GM19372 (cell line): ENCODE results near the gene DNAH11.

Experiments used
- ATAC-seq: cut with Tn5 transposase; IDR thresholded peaks from one replicate; pipeline ENCODE4 v1.9.1; 2021; ENCODE audit warnings: mild to moderate bottlenecking, low read depth, moderate library complexity; ENCODE audit not compliant: unreplicated experiment

The DNAH11 gene

DNA sequence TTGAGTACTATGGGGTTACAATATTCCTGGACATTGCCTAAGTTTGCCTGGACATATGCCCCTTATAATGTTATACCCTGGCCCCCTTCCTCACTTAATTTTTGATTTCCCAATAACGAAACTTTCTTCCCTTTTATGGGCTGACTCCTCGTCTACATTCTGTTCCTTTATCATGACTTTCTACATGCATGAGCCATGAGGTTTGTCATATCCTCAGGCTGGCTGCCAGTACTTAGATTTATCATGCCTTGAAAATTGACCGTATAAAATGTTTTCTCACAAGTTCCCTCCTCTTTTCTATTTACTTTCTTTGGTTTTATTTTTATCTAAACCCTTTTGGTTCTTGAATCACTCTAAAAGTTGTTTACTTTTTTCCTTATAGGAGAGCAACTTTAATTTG is 4.7 kb downstream of the DNAH11 start:
- ATAC-seq: no peak

DNA sequence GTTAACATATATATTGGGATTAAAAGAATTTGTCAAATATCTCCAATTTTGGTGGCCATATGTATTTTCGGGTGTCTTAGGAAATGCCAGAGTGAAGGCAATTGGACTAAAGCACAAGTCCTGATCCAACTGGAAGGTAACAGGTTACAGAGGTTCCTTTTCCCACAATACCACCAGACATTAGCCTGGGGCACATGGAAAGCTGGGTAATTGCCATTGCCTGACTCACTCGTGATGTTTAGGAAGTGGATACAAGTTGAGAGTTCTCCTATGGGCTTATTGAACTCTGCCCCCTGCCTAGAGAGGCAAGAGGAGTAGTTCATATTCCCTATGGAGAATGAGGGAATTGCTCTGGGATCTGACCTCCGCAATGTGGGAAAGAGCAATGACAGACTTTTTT is 5.7 kb downstream of the DNAH11 start:
- no peak for ATAC-seq

DNA sequence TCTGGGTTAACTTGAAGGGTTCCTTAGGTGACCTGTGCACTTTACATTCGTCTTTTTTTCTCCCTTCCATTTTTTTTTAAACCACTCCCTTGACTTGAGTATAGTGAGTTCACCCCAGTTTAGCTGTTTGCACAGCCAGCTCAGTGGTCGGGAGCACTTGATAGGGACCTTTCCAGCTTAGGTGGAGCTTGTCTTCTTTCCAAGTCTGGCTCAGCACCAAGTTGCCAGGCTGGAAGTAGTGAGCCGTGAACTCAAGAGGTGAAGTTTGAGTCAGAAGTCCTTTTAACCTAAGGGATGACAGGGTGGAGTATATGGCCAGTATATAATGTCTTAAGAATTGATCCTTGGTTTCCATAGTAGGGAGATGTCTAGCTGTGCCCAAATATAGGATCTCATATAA is 7.2 kb downstream of the DNAH11 start:
- no peak for ATAC-seq

DNA sequence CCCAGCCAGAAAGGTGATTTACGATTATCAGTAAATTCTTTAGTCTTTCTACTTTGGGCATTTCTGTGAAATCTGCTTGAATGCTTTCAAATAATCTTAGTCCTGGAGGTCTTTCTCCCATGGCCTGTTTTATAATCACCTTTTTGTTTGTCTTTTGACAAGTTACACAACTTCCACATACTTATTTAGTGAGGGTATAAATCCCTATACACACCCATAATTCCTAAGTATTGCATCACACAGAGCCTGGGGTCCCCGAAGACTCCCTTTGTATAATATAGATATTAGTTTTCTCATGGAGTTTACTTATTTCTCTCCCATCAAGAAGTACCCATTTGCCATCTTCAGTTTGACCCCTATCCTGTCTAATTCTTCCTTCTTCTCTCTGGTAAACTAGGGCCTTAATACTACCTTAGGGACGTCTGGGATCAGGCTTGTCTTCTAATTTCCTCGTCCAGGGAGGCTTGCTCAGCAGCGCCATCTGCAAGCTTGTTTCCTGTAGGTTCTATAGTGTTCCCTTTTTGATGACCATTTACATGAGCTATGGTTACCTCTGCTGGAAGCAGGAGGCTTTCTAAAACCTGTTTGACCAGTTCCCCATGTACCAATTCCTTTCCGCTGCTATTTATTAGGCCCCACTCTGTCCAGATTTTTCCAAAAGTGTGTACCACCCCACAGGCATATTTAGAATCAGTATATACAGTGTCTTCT is 8.1 kb downstream of the DNAH11 start:
- ATAC-seq: no peak

DNA sequence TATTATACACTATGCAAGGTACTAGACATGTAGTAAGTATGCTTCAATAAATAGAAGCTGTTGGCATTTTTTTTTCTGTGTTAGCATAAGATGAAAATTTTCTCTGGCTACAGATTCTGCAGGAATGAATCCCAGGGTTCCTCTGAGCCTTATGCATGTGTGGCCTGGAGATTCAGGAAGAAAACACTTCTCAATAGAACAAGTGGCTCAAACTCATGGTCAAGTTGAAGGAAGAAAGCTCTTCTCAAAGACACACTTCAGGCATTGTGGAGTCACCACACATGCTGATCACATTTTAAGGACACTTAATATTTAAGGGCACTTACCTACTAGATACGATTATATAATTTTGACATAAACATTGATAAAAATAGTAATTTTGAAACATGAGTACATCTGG is 19.5 kb downstream of the DNAH11 start:
- no peak for ATAC-seq

DNA sequence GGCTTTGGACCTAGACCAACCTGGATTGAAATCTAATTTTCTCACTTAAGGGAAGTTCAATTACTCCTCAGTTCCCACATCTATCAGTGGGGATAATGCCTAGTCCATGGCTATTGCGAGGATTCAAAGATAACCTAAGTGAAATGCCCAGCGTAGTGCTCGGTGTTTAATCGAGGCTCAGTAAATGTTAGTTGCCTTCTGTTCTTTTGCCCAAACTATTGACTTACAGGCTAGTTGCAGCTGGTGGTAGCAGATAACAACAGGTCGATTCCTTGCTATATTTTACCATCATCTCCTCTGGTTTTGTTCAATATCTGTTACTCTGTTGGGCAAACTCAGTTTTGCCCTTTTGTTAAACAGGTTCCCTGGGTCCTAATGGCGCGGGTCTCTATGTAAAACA is 22.8 kb downstream of the DNAH11 start:
- ATAC-seq: no peak

DNA sequence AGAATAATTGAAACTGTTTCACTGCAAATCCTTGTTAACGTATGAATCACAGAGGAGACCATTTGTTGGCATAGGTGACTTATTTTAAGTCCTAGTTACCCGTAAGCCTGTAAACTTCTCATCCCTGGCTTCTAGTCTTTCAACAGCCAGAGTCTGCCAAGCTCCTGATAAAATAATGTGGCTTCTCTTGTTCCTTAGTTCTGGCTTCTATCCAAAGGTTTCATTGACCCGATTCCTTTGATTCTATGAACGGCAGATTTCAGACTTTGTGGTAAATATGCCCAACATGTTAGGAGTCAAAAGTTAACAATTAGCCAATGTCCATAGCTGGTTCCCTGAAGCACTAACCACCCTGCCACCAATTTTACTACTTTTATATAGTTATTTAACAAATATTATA is 23.3 kb downstream of the DNAH11 start:
- ATAC-seq: no peak

DNA sequence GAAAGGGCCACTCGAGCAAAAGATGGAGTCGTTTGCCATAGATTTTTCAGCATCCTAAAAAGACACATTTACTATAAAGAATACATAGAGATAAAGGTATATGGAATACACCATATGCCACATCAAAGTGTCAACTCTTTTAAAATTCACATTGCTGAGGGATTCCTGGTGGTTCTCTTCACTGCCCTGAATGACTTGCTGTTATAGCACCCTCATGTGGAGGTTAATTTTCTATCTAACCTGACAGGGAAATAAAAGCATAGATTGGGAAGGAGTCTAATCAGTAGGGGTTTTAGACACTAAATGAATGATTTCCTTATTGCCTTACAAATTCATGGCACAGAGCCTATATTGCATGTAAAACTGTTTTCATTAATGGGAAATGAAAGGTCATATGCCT is 25.9 kb downstream of the DNAH11 start:
- no peak for ATAC-seq

DNA sequence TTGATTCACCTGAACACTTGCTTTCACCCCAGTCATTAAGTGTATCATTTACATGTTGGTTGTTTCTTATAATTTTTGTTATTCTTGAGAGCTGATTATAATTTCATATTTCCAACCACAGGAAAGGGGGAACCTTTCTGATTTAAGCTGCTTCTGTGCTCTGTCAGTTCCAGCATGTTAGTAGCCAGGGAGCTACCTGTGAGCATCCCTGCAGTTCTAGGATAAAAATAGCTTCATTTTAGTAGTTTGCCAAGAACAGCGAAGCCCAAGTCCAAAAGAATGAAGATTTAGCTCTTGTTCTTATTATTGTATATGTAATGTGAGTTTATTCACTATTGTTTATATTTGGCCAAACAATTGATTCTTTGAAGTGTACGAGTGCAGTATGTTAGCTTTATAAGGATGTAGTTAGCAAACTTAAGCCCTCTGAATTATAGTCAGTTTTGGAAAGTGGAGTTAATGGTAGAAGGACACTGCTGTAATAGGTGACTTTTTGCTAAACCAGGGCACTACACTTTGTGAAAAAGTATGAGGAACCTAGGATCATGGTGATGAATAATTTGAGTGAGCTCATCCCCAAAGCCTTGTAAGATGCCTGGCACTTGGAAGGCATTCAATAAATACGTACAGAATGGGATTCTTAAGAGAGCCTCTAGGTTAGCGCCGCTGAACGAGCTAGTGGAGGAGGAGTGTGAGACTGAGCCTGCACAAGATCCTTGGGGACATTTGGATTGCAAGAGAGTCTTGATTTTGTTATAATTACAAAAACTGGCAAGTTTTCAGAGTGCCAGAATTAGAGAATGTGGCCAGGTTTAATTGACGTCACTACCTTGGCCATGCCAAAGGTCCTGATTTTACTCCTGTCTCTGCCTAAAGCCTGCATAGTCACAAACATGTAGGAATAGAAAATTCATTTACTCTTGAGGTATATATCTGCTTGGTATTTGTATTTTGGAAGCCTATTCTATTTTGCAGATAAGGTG is 29.8 kb downstream of the DNAH11 start:
- no peak for ATAC-seq

DNA sequence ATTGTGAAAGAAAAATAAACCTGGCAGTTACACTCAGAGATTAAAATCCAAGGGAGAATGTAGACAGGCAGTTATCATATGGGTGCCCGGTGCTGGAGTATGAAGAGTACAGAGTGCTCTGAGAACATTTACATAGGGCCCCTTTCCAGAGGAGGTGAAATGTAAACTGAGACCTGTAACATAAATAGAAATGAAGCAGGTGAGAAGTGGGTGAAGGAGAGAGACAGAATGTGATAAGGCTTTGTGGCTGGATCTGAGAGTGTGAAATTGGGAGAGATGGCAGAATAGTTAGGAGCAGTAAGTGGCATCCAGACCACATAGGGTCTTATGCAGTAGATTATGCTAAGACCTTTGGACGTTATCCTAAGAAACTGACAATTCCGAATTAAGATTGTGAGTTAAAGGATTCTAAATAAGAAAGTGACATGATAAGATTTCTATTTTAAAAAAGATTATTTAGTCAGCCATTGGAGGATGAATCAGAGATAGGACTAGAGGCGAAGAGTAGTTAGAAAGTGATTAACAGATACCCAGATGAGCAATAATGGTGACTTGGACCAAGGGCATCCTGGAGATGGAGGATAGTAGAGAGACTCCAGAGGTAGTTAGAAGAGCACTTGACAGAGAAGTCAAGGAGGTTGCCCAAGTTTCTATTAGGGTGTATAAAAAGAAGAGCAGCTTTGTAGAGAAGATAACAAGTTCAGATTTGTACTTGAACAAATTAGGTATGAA is 36.7 kb downstream of the DNAH11 start:
- peak; percentile 30 for ATAC-seq

DNA sequence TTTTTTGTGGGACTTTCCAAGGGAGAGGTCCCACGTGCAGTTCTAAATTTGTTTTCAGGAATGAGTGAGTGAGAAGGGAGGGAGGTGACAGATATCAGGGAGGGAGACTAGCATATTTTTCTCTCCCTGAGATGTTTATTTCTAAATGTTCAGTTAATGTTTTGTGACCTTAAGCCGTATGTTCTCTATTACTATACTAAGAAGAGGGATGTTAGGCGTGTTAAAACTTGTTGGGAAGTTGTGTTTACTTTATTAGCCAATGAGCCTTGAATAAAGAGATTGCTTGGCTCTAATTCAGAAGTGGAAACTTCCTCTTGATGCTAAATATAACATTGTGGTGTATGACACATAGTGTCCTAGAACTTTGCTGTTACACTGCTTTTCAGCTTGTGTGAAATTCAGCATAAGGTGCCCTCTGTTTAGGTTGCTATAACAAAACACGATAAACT is 37.3 kb downstream of the DNAH11 start:
- peak; percentile 67 for ATAC-seq

DNA sequence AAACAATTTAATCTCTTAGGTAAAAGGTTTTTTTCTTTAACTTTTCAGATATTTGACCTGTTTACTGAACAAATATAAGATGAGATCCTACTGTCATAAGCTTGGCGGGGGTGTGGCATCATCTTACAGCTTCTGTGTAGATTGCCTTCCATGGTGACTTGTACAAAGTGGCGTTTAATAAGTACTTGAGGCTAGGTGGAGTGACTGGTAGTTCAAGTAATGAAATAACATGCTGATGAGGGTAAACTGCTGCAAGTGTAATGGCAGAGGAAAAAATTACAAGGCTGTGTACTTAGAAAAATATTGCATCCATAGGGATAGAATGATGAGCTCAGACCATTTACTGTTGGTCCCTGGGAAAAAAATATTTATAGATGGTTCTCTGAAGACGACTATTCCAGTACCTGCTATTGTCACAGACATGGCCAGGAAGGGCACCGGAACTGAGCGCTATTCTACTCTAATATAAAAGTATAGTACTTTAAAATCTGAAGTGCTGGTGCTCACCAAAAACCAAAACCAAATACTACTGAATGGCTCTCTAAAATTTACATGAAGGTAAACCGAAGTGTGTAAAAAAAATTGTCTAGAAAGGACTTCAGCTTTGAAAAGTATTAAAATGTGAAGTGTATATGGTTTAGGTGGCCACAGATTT is 42.4 kb downstream of the DNAH11 start:
- ATAC-seq: no peak

DNA sequence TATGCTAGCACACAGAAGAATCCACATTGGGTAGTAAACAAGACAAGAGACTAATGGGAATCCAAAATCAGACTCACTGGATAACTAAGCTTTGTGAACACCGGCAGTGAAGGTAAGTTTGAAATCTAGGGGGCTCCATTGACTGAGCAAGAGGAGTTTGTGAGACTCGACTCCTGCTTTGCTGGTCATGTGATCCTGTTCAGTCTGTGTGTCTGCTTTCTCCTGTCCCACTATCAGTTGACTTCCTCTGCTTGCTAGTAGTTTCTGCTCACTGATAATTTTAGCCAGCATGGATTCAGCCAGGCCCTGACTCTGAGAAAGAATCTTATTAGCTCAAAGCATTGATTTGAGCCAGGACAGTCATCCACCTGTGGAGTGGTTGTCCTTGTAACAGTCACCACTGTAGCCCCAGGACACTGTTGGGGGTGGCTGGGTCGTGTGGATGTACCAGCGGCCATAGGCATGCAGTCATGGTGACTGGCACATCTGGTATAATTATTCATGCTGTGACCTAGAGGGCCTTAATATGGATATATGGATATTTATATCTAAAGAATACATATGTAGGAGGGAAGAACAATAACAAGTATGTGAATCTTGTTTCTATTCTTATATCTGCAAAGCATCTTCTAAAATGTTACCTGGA is 44.4 kb downstream of the DNAH11 start:
- ATAC-seq: no peak

DNA sequence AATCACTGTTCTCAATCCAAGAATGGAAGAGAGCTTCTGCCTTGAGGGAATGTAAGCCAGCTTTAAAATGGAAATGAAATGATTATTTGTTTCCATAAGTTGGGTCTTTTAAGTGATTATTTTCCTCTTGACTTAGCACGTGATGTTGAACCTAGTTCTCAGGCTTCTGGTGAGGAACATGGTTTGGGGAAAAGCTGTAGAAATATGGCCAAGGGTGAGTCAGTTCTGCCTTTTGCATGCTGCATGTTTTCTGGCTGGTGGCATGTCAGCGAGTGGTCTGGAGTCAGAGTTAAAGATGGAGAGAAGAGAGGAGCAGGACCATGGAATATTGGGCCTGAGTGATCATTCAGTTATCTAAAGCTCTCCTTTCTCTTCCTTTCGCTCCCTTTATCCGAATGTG is 54.0 kb downstream of the DNAH11 start:
- no peak for ATAC-seq

DNA sequence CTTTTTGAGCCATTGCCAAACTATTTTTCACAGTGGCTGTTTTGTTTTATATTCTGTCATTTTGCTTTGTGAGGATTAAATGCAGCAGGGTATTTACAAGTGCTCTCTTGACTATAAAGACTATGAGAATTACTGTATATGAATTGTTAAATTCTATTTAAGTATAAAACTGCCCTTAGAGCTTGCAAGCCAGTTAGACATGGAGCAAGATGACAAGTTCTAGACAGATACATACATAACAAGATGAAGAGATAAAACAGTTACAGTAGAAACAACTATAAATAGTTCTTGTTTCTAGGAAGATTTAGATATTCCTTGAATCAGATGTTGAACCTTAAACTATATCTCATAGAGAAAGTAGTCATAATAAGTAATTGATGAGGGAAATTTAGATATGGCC is 60.6 kb downstream of the DNAH11 start:
- no peak for ATAC-seq

DNA sequence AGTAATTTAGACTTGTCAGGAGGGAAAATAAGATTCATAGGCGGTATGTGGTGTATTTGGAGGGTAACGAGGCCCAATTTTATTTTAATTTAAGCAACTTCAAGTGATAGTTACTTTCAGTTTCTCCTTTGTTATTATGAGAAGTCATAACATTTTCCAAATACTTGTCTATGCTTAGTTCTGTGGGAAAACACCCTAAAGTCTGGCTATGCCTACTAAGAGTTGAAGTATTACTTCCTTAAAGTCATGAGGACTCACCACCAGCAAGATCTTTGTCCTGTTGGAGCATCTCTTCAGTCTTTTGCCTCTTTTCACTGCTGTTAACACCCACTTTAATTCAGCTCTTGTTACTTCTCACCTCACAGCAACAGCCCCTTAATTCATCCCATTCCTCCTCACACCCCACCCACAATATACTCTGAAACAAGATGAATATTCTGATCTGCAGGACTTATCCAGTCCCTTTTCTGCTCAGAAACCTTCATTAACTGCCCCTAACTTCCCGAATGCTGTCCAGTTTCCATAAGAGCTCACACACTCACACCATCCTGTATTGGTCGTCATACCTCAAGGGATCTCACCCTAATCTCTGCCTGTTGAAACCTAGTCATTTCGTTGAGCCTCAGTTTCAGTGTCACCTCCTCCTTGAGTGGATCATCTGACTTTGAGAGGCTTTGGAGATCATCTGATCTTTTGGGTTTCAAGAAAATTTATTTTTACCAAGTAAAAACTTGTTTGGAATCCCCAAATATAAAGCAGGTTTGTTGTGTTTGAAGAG is 61.3 kb downstream of the DNAH11 start:
- ATAC-seq: peak; percentile 55

DNA sequence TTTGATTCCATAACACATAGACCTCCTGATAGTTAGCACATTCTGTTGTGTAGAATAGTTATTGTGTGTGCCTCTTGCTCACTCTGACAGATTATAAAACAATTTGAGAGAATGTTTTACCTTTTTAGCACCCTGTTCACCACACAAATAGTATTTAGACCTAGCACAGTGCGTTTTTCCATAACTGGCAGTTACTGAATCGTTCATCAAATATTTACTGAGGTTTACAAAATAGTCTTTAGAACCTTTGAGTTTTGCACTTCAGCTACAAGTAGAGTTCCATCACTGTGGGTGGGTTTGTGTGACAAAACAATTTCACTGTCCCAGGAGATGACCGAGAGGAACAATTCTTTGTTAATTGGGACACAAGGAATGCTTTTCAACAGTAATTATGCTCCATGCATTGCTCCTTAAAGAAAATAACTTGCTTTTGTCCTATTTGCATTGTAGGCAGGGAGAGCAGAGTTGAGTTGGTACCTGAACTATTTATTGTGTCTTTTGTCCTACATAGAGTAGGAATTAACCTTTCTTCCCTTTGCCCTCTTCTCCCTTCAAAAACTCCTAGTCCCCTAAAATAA is 62.3 kb downstream of the DNAH11 start:
- ATAC-seq: no peak

DNA sequence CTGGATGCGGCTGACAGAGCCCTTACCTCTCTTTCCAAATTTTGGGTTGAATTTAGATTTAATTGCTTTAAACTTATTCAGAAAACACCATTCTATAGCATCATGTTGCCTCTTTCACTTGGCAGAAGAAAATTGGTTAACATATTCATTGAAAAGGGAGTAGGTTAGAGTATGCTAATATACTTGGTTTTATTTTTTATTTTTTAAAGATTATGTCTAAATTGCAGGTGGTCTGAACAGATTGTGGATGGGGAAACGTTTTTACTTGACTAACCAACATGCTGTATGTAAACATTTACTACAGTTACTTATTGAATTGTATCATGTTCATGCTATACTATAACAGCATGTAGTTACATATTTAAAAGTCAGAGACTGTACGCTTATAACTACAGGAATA is 65.6 kb downstream of the DNAH11 start:
- no peak for ATAC-seq

DNA sequence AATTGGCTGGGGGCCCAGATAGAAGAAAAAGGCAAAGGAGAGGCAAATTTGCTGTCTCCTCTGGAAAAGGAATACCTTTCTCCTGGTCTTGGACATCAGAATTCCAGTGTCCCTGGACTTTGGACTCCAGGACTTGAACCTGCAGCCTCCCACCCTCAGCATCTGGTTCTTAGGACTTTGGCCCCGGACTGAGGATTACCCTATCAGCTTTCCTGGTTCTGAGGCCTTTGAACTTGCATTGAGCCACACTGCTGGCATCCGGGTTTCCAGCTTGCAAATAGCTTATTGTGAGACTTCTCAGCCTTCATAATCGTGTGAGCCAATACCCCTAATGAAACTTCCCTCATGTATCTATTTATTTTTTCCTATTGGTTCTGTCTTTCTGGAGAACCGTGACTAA is 68.3 kb downstream of the DNAH11 start:
- no peak for ATAC-seq
